Measurements from ENCODE around the gene ANO10.

Gene ANO10

DNA sequence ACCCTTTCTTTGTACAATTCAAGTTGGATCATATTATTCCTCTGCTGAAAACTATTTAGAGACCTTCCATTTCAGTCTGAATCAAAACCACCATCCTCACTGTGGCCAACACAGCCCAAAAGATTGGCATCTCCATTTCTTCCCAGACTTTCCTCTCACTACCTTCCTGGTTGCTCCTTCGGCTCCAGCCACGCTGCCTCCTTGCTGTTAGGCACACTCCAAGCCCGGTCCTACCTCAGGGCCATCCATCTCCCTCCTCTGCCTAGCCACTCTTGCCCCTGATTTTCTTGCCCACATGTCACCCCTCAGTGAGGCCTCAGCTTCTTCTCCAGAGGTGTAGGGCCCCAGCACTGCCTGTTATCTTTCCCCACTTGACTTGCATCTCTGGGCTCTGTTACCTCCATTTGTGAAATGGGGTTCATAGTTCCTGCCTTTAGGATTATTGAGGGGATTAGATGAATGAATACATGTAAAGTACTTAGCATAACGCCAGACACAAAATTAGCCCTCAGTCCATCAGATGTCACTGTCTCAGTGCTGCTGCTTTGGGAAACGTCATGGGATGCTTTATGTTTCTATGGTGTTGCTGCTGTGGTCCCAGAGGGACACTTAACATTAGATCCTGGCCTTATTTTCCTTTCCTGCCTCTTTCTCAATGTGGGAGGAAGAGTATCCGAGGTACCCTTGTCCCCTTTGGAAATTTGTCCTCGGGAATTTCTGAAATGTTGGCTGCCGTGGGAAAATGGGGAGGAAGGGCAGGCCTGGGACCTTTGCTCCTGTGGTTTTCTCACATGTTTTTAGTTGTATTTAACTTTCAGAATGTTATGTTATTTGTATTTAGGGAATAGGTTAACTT, 304.1 kb downstream of the ANO10 start:
- no peak for DNase-seq (ENCODE audit: low read depth, low spot score)

GRCh38 chr3:43316783-43317460, 304.9 kb downstream of the ANO10 start:
- no peak for DNase-seq (ENCODE audit: low read depth, low spot score)
